HCT116 (cell line): ENCODE measurements around the gene CAMTA2. TPM values are rescaled to one million over a fixed set of nuclear protein-coding genes. Genes with fewer than 3 reads are reported as not detected.
"Not testable (repeated sequence)": the region's sequence is repeated elsewhere in the genome, so short reads cannot be mapped to it uniquely, and the experiment has no call there.

Experiments
- ATAC-seq: fragments of 200-7000 bp; cut with Tn5 transposase; 2 replicates; pipeline ENCODE4 v1.9.1; 2020; ENCODE audit warnings: mild to moderate bottlenecking, moderate library complexity
- BruUV-seq: library from RNA; stranded (reverse); fragments of 400-500 nt; replicated peaks from 2 replicates; lab custom pipeline; 2021; lab: Mats Ljungman, UMichigan
- CTCF ChIA-PET: fragments of 300-600 bp; sonication (Branson Sonifier 250); formaldehyde crosslinking; loops from one replicate; lab custom pipeline; 2021; ENCODE audit warnings: antibody characterized with exemption; lab: Charles Lee
- POLR2A ChIA-PET: fragments of 300-600, 350-600 bp; sonication (Branson Sonifier 250); formaldehyde crosslinking; loops from one replicate; lab custom pipeline; 2021; ENCODE audit warnings: antibody characterized with exemption; lab: Charles Lee
- RAD21 ChIA-PET, 2 experiments: fragments of 300-600 bp; sonication (Branson Sonifier 250); formaldehyde crosslinking; loops; one replicate each; lab custom pipeline; 2023; ENCODE audit warnings: low total read pairs in 2 of 2; ENCODE audit not compliant: uncharacterized antibody in 2 of 2, unreplicated experiment in 2 of 2, low non-redundant PET in 1 of 2; lab: Charles Lee
- DNase-seq: peaks from one replicate; pipeline ENCODE4 v3.0.0-alpha.2; 2010; ENCODE audit warnings: low read depth, low spot score
- H2AFZ ChIP-seq: fragments of 200-600 bp; shearing (Covaris generic), sonication (generic); 2 replicates; pipeline ENCODE4 v1.6.1; 2017; ENCODE audit warnings: low read depth, mixed run types, mixed read lengths, antibody characterized with exemption, low read length; ENCODE audit not compliant: poor library complexity, severe bottlenecking
- H3K27ac ChIP-seq: 2 replicates; pipeline ENCODE4 v1.5.1; 2012; ENCODE audit warnings: low read depth, low read length
- H3K27me3 ChIP-seq: fragments of 200-600 bp; sonication (generic); 2 replicates; pipeline ENCODE4 v1.6.1; 2016; ENCODE audit warnings: mixed run types, low read length, mixed read lengths; ENCODE audit not compliant: insufficient read depth
- H3K36me3 ChIP-seq, 2 experiments: fragments of 200-500 bp in 1 of 2; fragments of 200-600 bp in 1 of 2; sonication (Bioruptor generic) in 1 of 2; sonication (generic) in 1 of 2; 2 replicates each; pipeline versions ENCODE4 v1.5.1 to v1.6.1; 2014 to 2016; ENCODE audit warnings: low read length in 2 of 2, inconsistent platforms in 1 of 2, mixed read lengths in 1 of 2, mixed run types in 1 of 2; ENCODE audit not compliant: insufficient read depth in 2 of 2, control insufficient read depth in 1 of 2
- H3K4me1 ChIP-seq, 2 experiments: fragments of 200-600 bp in 1 of 2; sonication (generic) in 1 of 2; 2 replicates each; pipeline versions ENCODE4 v1.5.1 to v1.6.1; 2012 to 2017; ENCODE audit warnings: low read length in 2 of 2, inconsistent platforms in 1 of 2, mild to moderate bottlenecking in 1 of 2, mixed read lengths in 1 of 2, mixed run types in 1 of 2, moderate library complexity in 1 of 2; ENCODE audit not compliant: insufficient read depth in 2 of 2, control insufficient read depth in 1 of 2
- H3K4me2 ChIP-seq: fragments of 200-600 bp; sonication (generic); 2 replicates; pipeline ENCODE4 v1.6.1; 2017; ENCODE audit warnings: mixed run types, low read length, mixed read lengths
- H3K4me3 ChIP-seq, 2 experiments: fragments of 200-600 bp in 1 of 2; sonication (generic) in 1 of 2; replicated peaks in 1 of 2; 2 replicates each; pipeline ENCODE4 v1.5.1; 2011 to 2016; ENCODE audit warnings: low read length in 2 of 2, control low read depth in 1 of 2, low read depth in 1 of 2, mild to moderate bottlenecking in 1 of 2, mixed read lengths in 1 of 2, mixed run types in 1 of 2
- H3K79me2 ChIP-seq: fragments of 200-600 bp; sonication (generic); 2 replicates; pipeline ENCODE4 v1.6.1; 2017; ENCODE audit warnings: mild to moderate bottlenecking, mixed run types, low read length, moderate library complexity, mixed read lengths; ENCODE audit not compliant: insufficient read depth
- H3K9ac ChIP-seq: fragments of 200-600 bp; sonication (generic); 2 replicates; pipeline ENCODE4 v1.6.1; 2016; ENCODE audit warnings: low read length, mixed read lengths
- H3K9me2 ChIP-seq: fragments of 200-600 bp; sonication (generic), shearing (Covaris generic); 2 replicates; pipeline ENCODE4 v1.6.1; 2017; ENCODE audit warnings: mixed run types, mild to moderate bottlenecking, moderate library complexity; ENCODE audit not compliant: insufficient read depth
- H3K9me3 ChIP-seq, 2 experiments: fragments of 200-500 bp in 1 of 2; fragments of 200-600 bp in 1 of 2; sonication (Bioruptor generic) in 1 of 2; sonication (generic) in 1 of 2; 2 replicates each; pipeline ENCODE4 v1.6.1; 2014 to 2017; ENCODE audit warnings: low read length in 2 of 2, mixed read lengths in 2 of 2, inconsistent platforms in 1 of 2, low read depth in 1 of 2, mild to moderate bottlenecking in 1 of 2, mixed run types in 1 of 2, moderate library complexity in 1 of 2; ENCODE audit not compliant: control insufficient read depth in 1 of 2, insufficient read depth in 1 of 2
- H4K20me1 ChIP-seq: fragments of 200-600 bp; sonication (generic), shearing (Covaris generic); 2 replicates; pipeline ENCODE4 v1.6.1; 2017; ENCODE audit warnings: mixed run types, mild to moderate bottlenecking, moderate library complexity; ENCODE audit not compliant: insufficient read depth
- ELF1 ChIP-seq: IDR thresholded peaks from 2 replicates; pipeline ENCODE4 v1.6.1; 2012; ENCODE audit warnings: low read depth, borderline replicate concordance
- POLR2AphosphoS5 ChIP-seq: IDR thresholded peaks from 2 replicates; pipeline ENCODE4 v1.6.1; 2011; ENCODE audit warnings: mild to moderate bottlenecking, low read depth, low read length, moderate library complexity
- RAD21 ChIP-seq: IDR thresholded peaks from 2 replicates; pipeline ENCODE4 v1.6.1; 2012; ENCODE audit warnings: low read depth, mild to moderate bottlenecking
- TCF7L2 ChIP-seq: IDR thresholded peaks from 2 replicates; pipeline ENCODE4 v1.7.0; 2011; ENCODE audit warnings: borderline replicate concordance, inconsistent platforms; ENCODE audit not compliant: insufficient read depth, insufficient read length; ENCODE audit errors: extremely low read depth
- YY1 ChIP-seq: IDR thresholded peaks from 2 replicates; pipeline ENCODE4 v1.6.1; 2011; ENCODE audit warnings: low read length, low read depth, moderate library complexity, mild to moderate bottlenecking; ENCODE audit not compliant: insufficient replicate concordance; ENCODE audit errors: extremely low read depth
- intact Hi-C: fragments of 100-400 bp; cut with micrococcal nuclease; formaldehyde crosslinking; loops from 2 replicates; pipeline ENCODE4 v1.10.0; 2022
- total RNA-seq: library from RNA; stranded (reverse); gene quantifications from one replicate; pipeline ENCODE4 v1.2.1, GENCODE V29; 2021; ENCODE audit not compliant: unreplicated experiment

CAMTA2 gene
- total RNA-seq, 1 experiment from 2014 or later, result 37.8 TPM

DNA sequence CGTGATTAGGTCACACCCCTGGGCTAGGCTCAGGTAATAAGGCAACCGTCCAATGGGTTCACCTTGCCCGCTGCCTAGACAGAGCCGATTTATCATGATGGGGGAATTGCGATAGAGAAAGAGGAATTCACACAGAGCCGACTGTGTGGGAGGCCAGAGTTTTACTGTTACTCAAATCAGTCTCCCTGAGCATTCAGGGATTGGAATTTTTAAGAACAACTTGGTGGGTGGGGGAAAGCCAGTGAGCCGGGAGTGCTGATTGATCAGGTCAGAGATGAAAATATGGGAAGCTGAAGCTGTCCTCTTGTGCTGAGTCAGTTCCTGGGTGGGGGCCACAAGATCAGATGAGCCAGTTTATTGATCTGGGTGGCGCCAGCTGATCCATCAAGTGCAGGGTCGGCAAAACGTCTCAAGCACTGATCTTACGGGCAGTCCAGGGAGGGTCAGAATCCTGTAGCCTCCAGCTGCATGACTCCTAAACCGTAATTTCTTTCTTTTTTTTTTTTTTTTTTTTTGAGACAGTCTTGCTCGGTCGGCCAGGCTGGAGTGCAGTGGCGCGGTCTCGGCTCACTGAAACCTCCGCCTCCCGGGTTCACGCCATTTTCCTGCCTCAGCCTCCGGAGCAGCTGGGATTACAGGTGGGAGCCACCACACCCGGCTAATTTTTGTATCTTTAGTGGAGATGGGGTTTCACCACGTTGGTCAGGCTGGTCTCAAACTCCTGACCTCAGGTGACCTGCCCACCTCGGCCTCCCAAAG lies 60.7 kb downstream of the CAMTA2 start:
- H3K9me3 ChIP-seq, ATAC-seq, H3K79me2 ChIP-seq, H3K4me3 ChIP-seq, H3K4me2 ChIP-seq, H3K9me2 ChIP-seq, H4K20me1 ChIP-seq, CTCF ChIA-PET, RAD21 ChIA-PET, H3K27me3 ChIP-seq, H3K27ac ChIP-seq, H2AFZ ChIP-seq, H3K9ac ChIP-seq, POLR2A ChIA-PET, BruUV-seq, H3K36me3 ChIP-seq, H3K4me1 ChIP-seq, DNase-seq, intact Hi-C loops: not testable (repeated sequence)

DNA sequence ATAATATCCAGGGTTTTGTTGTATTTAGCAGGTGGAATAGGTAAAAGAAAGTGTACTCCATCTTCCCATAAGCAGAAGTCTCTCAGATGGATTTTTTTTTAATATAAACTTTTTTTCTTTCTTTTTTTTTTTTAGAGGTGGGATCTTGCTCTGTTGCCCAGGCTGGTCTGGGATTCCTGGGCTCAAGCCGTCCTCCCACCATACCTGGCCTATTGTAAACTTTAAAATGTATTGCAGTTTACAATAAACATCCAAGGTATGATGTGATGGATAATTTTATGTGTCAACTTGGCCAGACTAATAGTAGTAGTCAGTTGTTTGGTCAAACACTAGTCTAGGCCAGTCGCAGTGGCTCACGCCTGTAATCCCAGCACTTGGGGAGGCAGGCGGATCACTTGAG lies 66.2 kb downstream of the CAMTA2 start:
- Histone ChIP-seq H3K4me2 (no peak overlapping the region), H3K79me2 (no peaks in the 10 kb centered on the region), H4K20me1 (no peaks in the 10 kb centered on the region), H3K9ac (no peak overlapping the region), H3K9me2 (no peaks in the 10 kb centered on the region), H2AFZ (no peak overlapping the region), H3K4me3 (no peak overlapping the region), H3K27me3 (no peaks in the 10 kb centered on the region), H3K36me3 (no peaks in the 10 kb centered on the region), H3K9me3 (no peaks in the 10 kb centered on the region), H3K4me1 (no peaks in the 10 kb centered on the region), H3K27ac (no peak overlapping the region)
- no TSS peak for BruUV-seq
- no peak for TF ChIP-seq YY1
- TF ChIP-seq POLR2AphosphoS5, result no peak
- no peak for TF ChIP-seq ELF1
- TF ChIP-seq RAD21, result no peak
- no peak for TF ChIP-seq TCF7L2
- ATAC-seq (no peak), DNase-seq (no peak)
- ChIA-PET POLR2A (no interaction called here), CTCF (no interaction called here), RAD21 (no interaction called here)
- intact Hi-C loops, result loop anchor here (2.0 kb wide), 1 partner anchor 13 kb away; no protein-coding TSS in a partner anchor
